ENCODE results near the gene FAT3.

FAT3 gene

GRCh38 chr11:92227959-92228935 is 3.6 kb downstream of the FAT3 start:
- no peak for DNase-seq

- no peak for DNase-seq
Measured at GRCh38 chr11:92236856-92237255, 12.2 kb downstream of the FAT3 start.

- DNase-seq, result no peak
Measured at GRCh38 chr11:92240916-92241315, 16.3 kb downstream of the FAT3 start.

GRCh38 chr11:92245700-92246271 is 21.2 kb downstream of the FAT3 start:
- DNase-seq, result no peak

GRCh38 chr11:92246630-92247029 is 22.0 kb downstream of the FAT3 start:
- peak; percentile 37 for DNase-seq

- DNase-seq, result no peak
Measured at GRCh38 chr11:92249156-92249753, 24.6 kb downstream of the FAT3 start.

- DNase-seq, result peak; percentile 16
Measured at GRCh38 chr11:92251980-92252379, 27.4 kb downstream of the FAT3 start.

GRCh38 chr11:92253421-92253820 is 28.8 kb downstream of the FAT3 start:
- DNase-seq, result no peak

- no peak for DNase-seq
Measured at GRCh38 chr11:92253945-92254344, 29.3 kb downstream of the FAT3 start.

- no peak for DNase-seq
Measured at GRCh38 chr11:92257536-92257935, 32.9 kb downstream of the FAT3 start.

- no peak for DNase-seq
Measured at GRCh38 chr11:92259861-92260260, 35.2 kb downstream of the FAT3 start.

- DNase-seq, result no peak
Measured at GRCh38 chr11:92264350-92264749, 39.7 kb downstream of the FAT3 start.

GRCh38 chr11:92266806-92267205 is 42.2 kb downstream of the FAT3 start:
- DNase-seq, result no peak

- no peak for DNase-seq
Measured at GRCh38 chr11:92267278-92267677, 42.7 kb downstream of the FAT3 start.

- no peak for DNase-seq
Measured at GRCh38 chr11:92267968-92268367, 43.4 kb downstream of the FAT3 start.

- no peak for DNase-seq
Measured at GRCh38 chr11:92268546-92268945, 43.9 kb downstream of the FAT3 start.

GRCh38 chr11:92269021-92269420 is 44.4 kb downstream of the FAT3 start:
- peak; percentile 74 for DNase-seq

GRCh38 chr11:92269841-92270240 is 45.2 kb downstream of the FAT3 start:
- DNase-seq, result no peak

- no peak for DNase-seq
Measured at GRCh38 chr11:92272651-92273050, 48.0 kb downstream of the FAT3 start.

All from NCI-H226 (cell line).